CD4-positive, alpha-beta T cell (primary cell): Measurements from ENCODE around the gene MTERF4. TPM values are rescaled to one million over a fixed set of nuclear protein-coding genes. Genes with fewer than 3 reads are reported as not detected.
A peak's percentile ranks its signal among the peaks of the same experiment; 100 is the strongest.

Source experiments
- ATAC-seq: fragments of 200-7000 bp; cut with Tn5 transposase; one replicate; pipeline ENCODE4 v1.10.0; 2022; ENCODE audit warnings: mild to moderate bottlenecking; ENCODE audit not compliant: poor library complexity
- CTCF ChIA-PET: fragments of 350-600 bp; sonication (Branson Sonifier 250); formaldehyde crosslinking; loops from one replicate; lab custom pipeline; 2021; ENCODE audit warnings: antibody characterized with exemption, inconsistent platforms; lab: Charles Lee
- POLR2A ChIA-PET: fragments of 350-600 bp; sonication (Branson Sonifier 250); formaldehyde crosslinking; loops from one replicate; lab custom pipeline; 2021; ENCODE audit warnings: antibody characterized with exemption, inconsistent platforms; lab: Charles Lee
- DNase-seq, 14 experiments: peaks; one replicate each; pipeline ENCODE4 v3.0.0-alpha.2; 2013 to 2020; ENCODE audit warnings: mixed read lengths in 2 of 14
- H3K27ac ChIP-seq, 2 donors: one replicate each; pipeline versions ENCODE4 v1.5.1 to v1.7.0; 2013; ENCODE audit warnings: low read length in 2 of 2, low read depth in 1 of 2, mild to moderate bottlenecking in 1 of 2
- H3K27me3 ChIP-seq, 2 experiments: 1 replicate in 1 of 2; 2 replicates in 1 of 2; pipeline versions ENCODE4 v1.6.1 to v1.7.0; 2013; ENCODE audit warnings: low read length in 2 of 2, control low read depth in 1 of 2, mild to moderate bottlenecking in 1 of 2, moderate library complexity in 1 of 2; ENCODE audit not compliant: insufficient read depth in 2 of 2, control insufficient read depth in 1 of 2
- H3K36me3 ChIP-seq: one replicate; pipeline ENCODE4 v1.6.1; 2013; ENCODE audit warnings: low read length, control low read depth; ENCODE audit not compliant: insufficient read depth
- H3K4me1 ChIP-seq: one replicate; pipeline ENCODE4 v1.6.1; 2013; ENCODE audit warnings: low read length, control low read depth; ENCODE audit not compliant: insufficient read depth
- H3K4me3 ChIP-seq: one replicate; pipeline ENCODE4 v1.5.1; 2013; ENCODE audit warnings: mild to moderate bottlenecking, low read length, moderate library complexity
- H3K9me3 ChIP-seq, 2 experiments: 1 replicate in 1 of 2; 2 replicates in 1 of 2; pipeline versions ENCODE4 v1.6.1 to v1.7.0; 2013; ENCODE audit warnings: low read length in 2 of 2, mild to moderate bottlenecking in 2 of 2, control low read depth in 1 of 2, moderate library complexity in 1 of 2; ENCODE audit not compliant: control insufficient read depth in 1 of 2, insufficient read depth in 1 of 2
- H3K27ac Mint-ChIP-seq: one replicate; pipeline ENCODE4 v1.8.0; 2020; ENCODE audit warnings: mixed read lengths
- H3K27me3 Mint-ChIP-seq: one replicate; pipeline ENCODE4 v1.8.0; 2021; ENCODE audit warnings: mixed read lengths
- H3K36me3 Mint-ChIP-seq: one replicate; pipeline ENCODE4 v1.8.0; 2021; ENCODE audit warnings: low read depth, mixed read lengths
- H3K4me1 Mint-ChIP-seq: one replicate; pipeline ENCODE4 v1.8.0; 2021; ENCODE audit warnings: low read depth, mixed read lengths
- H3K4me3 Mint-ChIP-seq: one replicate; pipeline ENCODE4 v1.8.0; 2020; ENCODE audit warnings: mild to moderate bottlenecking, mixed read lengths
- H3K9me3 Mint-ChIP-seq: one replicate; pipeline ENCODE4 v1.8.0; 2020; ENCODE audit warnings: mixed read lengths
- intact Hi-C, 2 experiments: fragments of 100-400 bp; cut with DNase I in 1 of 2; cut with micrococcal nuclease in 1 of 2; formaldehyde crosslinking; loops; one replicate each; pipeline versions ENCODE4 v1.15.1 to v1.9.0; 2023 to 2025; cut with DNase I, micrococcal nuclease
- total RNA-seq, 174 experiments: library from RNA in 2 of 174; stranded (reverse) in 2 of 174; gene quantifications; one replicate each; pipeline ENCODE4 v1.2.3 and lab custom pipeline; 2021 to 2026
- TF ChIP-seq, protein P1 (sequence below): fragments of 200-600 bp; IDR thresholded peaks from one replicate; pipeline ENCODE4 v1.8.0; 2022; ENCODE audit warnings: antibody characterized with exemption, mild to moderate bottlenecking

Gene MTERF4
- total RNA-seq, 2 experiments from 2014 or later, result 84.0 to 87.5 TPM

DNA sequence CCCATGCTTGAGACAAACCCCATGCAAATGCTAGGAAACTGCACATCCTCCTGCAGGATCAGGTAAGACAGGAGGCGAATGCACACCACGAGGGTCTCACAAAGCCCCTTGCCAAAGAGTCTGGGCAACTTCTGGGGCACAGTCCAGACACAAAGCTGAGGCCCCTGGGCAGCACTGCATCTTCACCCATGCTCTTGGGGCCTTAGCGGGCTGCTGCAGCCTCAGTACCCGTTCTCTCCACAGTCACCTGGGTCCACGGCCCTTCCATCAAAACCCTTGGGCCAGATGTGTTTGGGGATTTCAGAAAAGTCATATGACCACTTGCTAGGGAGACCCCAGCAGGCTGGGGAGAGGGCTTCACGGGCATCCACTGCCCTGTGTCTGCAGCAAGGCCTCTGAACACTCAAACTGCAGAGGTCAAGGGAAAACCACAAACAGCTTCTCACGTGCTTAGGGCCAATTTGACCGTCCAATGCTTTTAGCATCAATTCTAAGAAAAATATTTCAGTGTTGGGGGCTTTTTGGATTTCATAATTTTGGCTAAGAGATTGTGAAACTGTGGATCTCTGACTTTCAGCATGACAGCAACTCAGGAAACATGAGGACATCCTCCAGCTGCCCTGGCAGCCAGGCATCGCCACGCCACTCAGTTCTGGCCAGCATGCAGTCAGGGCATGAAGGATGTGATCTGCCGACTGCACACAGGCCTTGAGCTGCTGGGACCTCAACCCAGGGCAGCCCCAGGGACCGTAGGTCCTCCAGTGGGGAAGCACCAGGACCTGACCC lies 27.2 kb upstream of the MTERF4 start:
- Histone ChIP-seq H3K9me3 (no peaks in the 10 kb centered on the region), H3K27ac (no peak overlapping the region), H3K36me3 (peaks cover 17% of the 10 kb centered on the region), H3K27me3 (no peaks in the 10 kb centered on the region), H3K4me3 (no peak overlapping the region), H3K4me1 (peaks cover 41% of the 10 kb centered on the region)
- POLR2A ChIA-PET, result interaction anchor here (1.0 to 1.6 kb wide), 2 partner anchors 20 to 27 kb away, joined by 3 to 4 read pairs; partner anchors contain the start of genes MTERF4 and PASK
- intact Hi-C loops, result no loop called here
- H3K36me3 Mint-ChIP-seq, result peaks cover 27% of the 10 kb centered on the region
- TF ChIP-seq, protein P1, sequence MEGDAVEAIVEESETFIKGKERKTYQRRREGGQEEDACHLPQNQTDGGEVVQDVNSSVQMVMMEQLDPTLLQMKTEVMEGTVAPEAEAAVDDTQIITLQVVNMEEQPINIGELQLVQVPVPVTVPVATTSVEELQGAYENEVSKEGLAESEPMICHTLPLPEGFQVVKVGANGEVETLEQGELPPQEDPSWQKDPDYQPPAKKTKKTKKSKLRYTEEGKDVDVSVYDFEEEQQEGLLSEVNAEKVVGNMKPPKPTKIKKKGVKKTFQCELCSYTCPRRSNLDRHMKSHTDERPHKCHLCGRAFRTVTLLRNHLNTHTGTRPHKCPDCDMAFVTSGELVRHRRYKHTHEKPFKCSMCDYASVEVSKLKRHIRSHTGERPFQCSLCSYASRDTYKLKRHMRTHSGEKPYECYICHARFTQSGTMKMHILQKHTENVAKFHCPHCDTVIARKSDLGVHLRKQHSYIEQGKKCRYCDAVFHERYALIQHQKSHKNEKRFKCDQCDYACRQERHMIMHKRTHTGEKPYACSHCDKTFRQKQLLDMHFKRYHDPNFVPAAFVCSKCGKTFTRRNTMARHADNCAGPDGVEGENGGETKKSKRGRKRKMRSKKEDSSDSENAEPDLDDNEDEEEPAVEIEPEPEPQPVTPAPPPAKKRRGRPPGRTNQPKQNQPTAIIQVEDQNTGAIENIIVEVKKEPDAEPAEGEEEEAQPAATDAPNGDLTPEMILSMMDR, result no peak
- H3K9me3 Mint-ChIP-seq, result no peaks in the 10 kb centered on the region
- H3K27ac Mint-ChIP-seq, result no peak overlapping the region
- peak in 1 of 14 experiments; percentile 11 for DNase-seq
- CTCF ChIA-PET, result no interaction called here
- H3K4me3 Mint-ChIP-seq, result no peak overlapping the region
- no peak for ATAC-seq
- peaks cover 13% of the 10 kb centered on the region for H3K4me1 Mint-ChIP-seq
- H3K27me3 Mint-ChIP-seq, result no peaks in the 10 kb centered on the region

DNA sequence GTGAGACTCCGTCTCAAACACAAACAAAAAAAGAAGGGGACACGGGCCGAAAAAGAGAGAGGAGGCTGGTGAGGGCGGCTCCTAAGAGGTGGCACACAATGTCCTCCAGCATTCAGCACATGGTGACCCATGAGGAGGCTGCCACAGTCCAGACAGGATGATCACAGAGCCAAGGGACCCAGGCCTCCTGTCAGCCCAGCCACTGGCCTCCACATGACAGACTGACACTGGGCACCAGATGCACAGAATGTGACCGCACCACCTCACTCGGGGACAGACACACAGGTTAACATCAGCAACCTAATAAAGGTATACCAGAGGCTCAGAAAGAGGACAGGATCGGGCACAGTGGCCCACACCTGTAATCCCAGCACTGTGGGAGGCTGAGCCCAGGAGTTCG lies 26.2 kb upstream of the MTERF4 start:
- Mint-ChIP-seq H3K36me3 (peaks cover 26% of the 10 kb centered on the region), H3K4me1 (peaks cover 19% of the 10 kb centered on the region), H3K27me3 (no peaks in the 10 kb centered on the region), H3K4me3 (no peak overlapping the region), H3K27ac (peak overlapping the region; percentile 82), H3K9me3 (no peaks in the 10 kb centered on the region)
- H3K27ac ChIP-seq, result peak overlapping the region; percentile 33 to 70
- ATAC-seq, result no peak
- ChIA-PET CTCF (no interaction called here), POLR2A (interaction anchor here (1.5 kb wide), 1 partner anchor 24 kb away, joined by 5 read pairs; no protein-coding TSS in a partner anchor)
- H3K4me3 ChIP-seq, result no peak overlapping the region
- TF ChIP-seq, protein P1, result no peak
- no peaks in the 10 kb centered on the region for H3K9me3 ChIP-seq
- intact Hi-C loops, result no loop called here
- H3K27me3 ChIP-seq, result no peaks in the 10 kb centered on the region
- H3K36me3 ChIP-seq, result peaks cover 13% of the 10 kb centered on the region
- DNase-seq, result no peak
- H3K4me1 ChIP-seq, result peaks cover 51% of the 10 kb centered on the region

DNA sequence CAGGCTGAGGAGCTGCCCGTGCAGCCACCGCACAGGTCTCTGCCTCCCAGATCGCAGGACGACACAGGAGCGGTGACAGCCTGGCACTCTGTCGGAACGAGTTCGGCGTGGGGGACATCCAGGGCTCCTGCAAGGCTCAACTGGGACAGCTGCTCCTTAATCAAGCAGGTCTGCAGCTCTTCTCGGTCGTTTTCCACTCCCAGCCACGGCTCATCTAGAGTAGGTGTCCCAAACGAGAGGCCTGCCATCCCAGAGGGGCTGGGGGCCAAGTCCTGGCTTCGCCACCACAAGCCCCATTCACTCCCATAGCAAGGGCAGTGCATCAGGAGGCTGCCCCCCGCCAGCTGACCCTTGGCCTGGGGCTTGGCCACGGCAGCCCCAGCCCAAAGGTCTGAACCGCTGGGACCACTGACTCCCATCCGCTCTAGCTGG lies 24.7 kb upstream of the MTERF4 start:
- intact Hi-C loops, result no loop called here
- H3K4me3 ChIP-seq, result no peak overlapping the region
- CTCF ChIA-PET, result no interaction called here
- Mint-ChIP-seq H3K27me3 (no peaks in the 10 kb centered on the region), H3K36me3 (peaks cover 16% of the 10 kb centered on the region), H3K4me3 (no peak overlapping the region), H3K27ac (peak overlapping the region; percentile 82), H3K4me1 (peaks cover 19% of the 10 kb centered on the region), H3K9me3 (no peaks in the 10 kb centered on the region)
- H3K27ac ChIP-seq, result peak overlapping the region in 1 of 2 donors; percentile 41
- TF ChIP-seq, protein P1, result no peak
- DNase-seq, result peak in 1 of 14 experiments; percentile 28
- POLR2A ChIA-PET, result interaction anchor here (1.1 to 1.5 kb wide), 2 partner anchors 18 to 22 kb away, joined by 3 to 5 read pairs; no protein-coding TSS in a partner anchor
- peaks cover 18% of the 10 kb centered on the region for H3K36me3 ChIP-seq
- H3K9me3 ChIP-seq, result no peaks in the 10 kb centered on the region
- H3K27me3 ChIP-seq, result no peaks in the 10 kb centered on the region
- peaks cover 51% of the 10 kb centered on the region for H3K4me1 ChIP-seq
- ATAC-seq, result no peak
